Heart left ventricle (tissue), 16 donors: ENCODE measurements around the gene ITGAE. TPM values are rescaled to one million over a fixed set of nuclear protein-coding genes. Genes with fewer than 3 reads are reported as not detected.

Experiments used
- ATAC-seq, 4 donors: fragments of 200-7000 bp; cut with Tn5 transposase; one replicate each; pipeline ENCODE4 v1.9.1; 2020 to 2022; ENCODE audit warnings: moderate library complexity in 4 of 4, mild to moderate bottlenecking in 3 of 4, moderate number of reproducible peaks in 1 of 4
- DNase-seq, 5 donors: peaks; one replicate each; pipeline ENCODE4 v3.0.0-alpha.2; 2020
- H3K27ac ChIP-seq, 12 donors: fragments of 200-600 bp; sonication (generic) in 4 of 12; one replicate each; pipeline versions ENCODE4 v1.5.0 to v1.8.0; 2016 to 2022; ENCODE audit warnings: mild to moderate bottlenecking in 2 of 12
- H3K27me3 ChIP-seq, 9 donors: fragments of 200-600 bp; sonication (generic) in 2 of 9; one replicate each; pipeline versions ENCODE4 v1.5.1 to v1.8.0; 2016 to 2022; ENCODE audit warnings: mild to moderate bottlenecking in 3 of 9
- H3K36me3 ChIP-seq, 9 donors: fragments of 200-600 bp; sonication (generic) in 2 of 9; one replicate each; pipeline versions ENCODE4 v1.5.0 to v1.8.0; 2018 to 2022; ENCODE audit warnings: mild to moderate bottlenecking in 2 of 9
- H3K4me1 ChIP-seq, 12 donors: fragments of 200-600 bp; sonication (generic) in 4 of 12; one replicate each; pipeline versions ENCODE4 v1.5.0 to v1.8.0; 2016 to 2022; ENCODE audit warnings: mild to moderate bottlenecking in 3 of 12
- H3K4me3 ChIP-seq, 12 donors: fragments of 200-600 bp; sonication (generic) in 4 of 12; one replicate each; pipeline versions ENCODE4 v1.5.0 to v1.8.0; 2017 to 2022; ENCODE audit warnings: mild to moderate bottlenecking in 9 of 12, moderate library complexity in 4 of 12
- H3K9me3 ChIP-seq, 12 donors: fragments of 200-600 bp; sonication (generic) in 4 of 12; one replicate each; pipeline versions ENCODE4 v1.5.0 to v1.8.0; 2016 to 2022; ENCODE audit warnings: mild to moderate bottlenecking in 1 of 12
- CTCF ChIP-seq, 12 donors: fragments of 200-600 bp; sonication (generic) in 4 of 12; IDR thresholded peaks; one replicate each; pipeline versions ENCODE4 v1.5.0 to v1.8.0; 2018 to 2022; ENCODE audit warnings: antibody characterized with exemption in 12 of 12, mild to moderate bottlenecking in 5 of 12
- POLR2A ChIP-seq, 2 donors: fragments of 450-650 bp; IDR thresholded peaks; one replicate each; pipeline ENCODE4 v1.6.1; 2017; ENCODE audit warnings: antibody characterized with exemption in 2 of 2, mild to moderate bottlenecking in 2 of 2, moderate library complexity in 2 of 2
- WGBS, 4 donors: extraction: QIAGEN DNeasy Blood & Tissue Kit in 2 of 4; methylation state at CpG; one replicate each; pipeline versions ENCODE4 v1.1.5 to v1.1.7; 2013 to 2018; 5-methylcytosine and 5-hydroxymethylcytosine counted together
- intact Hi-C, 10 donors: fragments of 100-400 bp; cut with DNase I; formaldehyde crosslinking; loops; one replicate each; pipeline versions ENCODE4 v1.11.1 to v1.14.2; 2022
- polyA plus RNA-seq, 2 donors: library from polyadenylated mRNA; stranded (reverse); fragments of 200-250 nt; gene quantifications; one replicate each; pipeline ENCODE4 v1.2.3, GENCODE V29; 2013
- total RNA-seq, 9 donors: library from RNA; depleted of rRNA in 2 of 9; stranded (reverse); fragments of >200 nt in 2 of 9; fragmentation: NEBNext Ultra II Directional in 3 of 9; extraction: Animal tissue kit (Norgen Biotek cat#: 25700) in 3 of 9; gene quantifications; one replicate each; pipeline versions ENCODE4 v1.1.0 to v1.2.4, GENCODE V29; 2016 to 2023
- donor health status: ischemic (EF 13 %, LVEDD 7.1; RV severe dilation, severe dysfunction).
- donor health status: healthy with polysubstance abuse.
- donor health status: DM: no; HTN: yes; CAD: no.
- donor health status: DM: no; HTN: no; CAD: no.
- donor health status: ischemic (EF 25% LVEDD 6.9; RV normal size, moderate dysfunction).
- donor health status: ischemic (EF 25% LVEDD 5.7; RV mildly dilated, moderate dysfunction).
- donor health status: healthy.
- donor health status: DM: yes; HTN: yes; CAD: no.
- donor health status: ischemic (EF 35%, LVEDD 5.7; RV mildly dilated, moderate dysfunction).
- donor health status: nonischemic (EF 11% LVEDD 7.7; RV severe dilation, severe dysfunction).
- donor health status: DM: yes; HTN: yes; CAD: no.
- donor health status: PGD.
- donor health status: ischemic (EF 29% LVEDD 5.4; RV normal size, mild dysfunction).
- donor health status: nonischemic (EF 23%, LVEDD 6.1; RV moderate dilation, normal function).

Gene ITGAE
- total and polyA plus RNA-seq, 11 donors, result 7.1 to 32.9 (median 15.3) TPM

GRCh38 chr17:3810019-3810418 is 9.0 kb upstream of the ITGAE start:
- no peak overlapping the region for H3K4me3 ChIP-seq
- TF ChIP-seq POLR2A (IDR thresholded peaks at IDR 0.05), result no peak
- no peak for TF ChIP-seq CTCF (IDR thresholded peaks at IDR 0.05)
- WGBS, 4 donors, result 92 to 94% (median 93%) methylated on average over 4 of the region's 4 CpGs
- peaks cover 0 to 95% (median 88%) of the 10 kb centered on the region in 9 donors for H3K36me3 ChIP-seq
- no peaks in the 10 kb centered on the region for H3K4me1 ChIP-seq
- H3K27ac ChIP-seq, result no peak overlapping the region
- H3K27me3 ChIP-seq, result no peaks in the 10 kb centered on the region
- DNase-seq, result no peak
- intact Hi-C loops, result loop anchor here in 1 of 10 donors (10.0 kb wide), 1 partner anchor 75 kb away; no protein-coding TSS in a partner anchor
- no peak for ATAC-seq
- H3K9me3 ChIP-seq, result no peaks in the 10 kb centered on the region

DNA sequence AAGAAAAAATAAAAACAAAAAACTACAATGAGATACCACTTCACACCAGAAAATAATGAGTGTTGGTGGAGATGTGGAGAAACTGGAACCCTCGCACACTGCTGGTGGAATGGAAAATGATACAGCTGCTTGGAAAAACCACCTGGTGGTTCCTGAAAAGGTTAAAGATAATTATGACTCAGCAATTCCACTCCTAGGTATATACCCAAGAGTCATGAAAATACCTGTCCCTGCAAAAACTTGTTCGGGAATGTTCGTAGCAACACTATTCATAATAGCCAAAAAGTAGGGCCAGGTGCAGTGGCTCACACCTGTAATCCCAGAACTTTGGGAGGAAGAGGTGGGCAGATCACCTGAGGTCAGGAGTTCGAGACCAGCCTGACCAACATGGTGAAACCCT is 8.1 kb upstream of the ITGAE start:
- ATAC-seq (no peak), DNase-seq (no peak)
- no peaks in the 10 kb centered on the region for H3K9me3 ChIP-seq
- intact Hi-C loops, result no loop called here
- no peak for TF ChIP-seq CTCF (IDR thresholded peaks at IDR 0.05)
- TF ChIP-seq POLR2A (IDR thresholded peaks at IDR 0.05), result no peak
- H3K4me3 ChIP-seq, result no peak overlapping the region
- peaks cover 0 to under 1% (median 0%) of the 10 kb centered on the region in 12 donors for H3K4me1 ChIP-seq
- peaks cover 0 to 86% (median 79%) of the 10 kb centered on the region in 9 donors for H3K36me3 ChIP-seq
- H3K27ac ChIP-seq, result no peak overlapping the region
- H3K27me3 ChIP-seq, result no peaks in the 10 kb centered on the region
- WGBS, 4 donors, result 96 to 99% (median 97%) methylated on average over 4 of the region's 4 CpGs

GRCh38 chr17:3808701-3809100 is 7.7 kb upstream of the ITGAE start:
- Histone ChIP-seq H3K36me3 (peaks cover 0 to 82% (median 75%) of the 10 kb centered on the region in 9 donors), H3K9me3 (no peaks in the 10 kb centered on the region), H3K4me3 (no peak overlapping the region), H3K27ac (no peak overlapping the region), H3K27me3 (no peaks in the 10 kb centered on the region), H3K4me1 (peaks cover 0 to 5% (median 0%) of the 10 kb centered on the region in 12 donors)
- TF ChIP-seq POLR2A (IDR thresholded peaks at IDR 0.05), result no peak
- TF ChIP-seq CTCF (IDR thresholded peaks at IDR 0.05), result no peak
- WGBS, 4 donors, result 93 to 98% (median 95%) methylated on average over 7 of the region's 7 CpGs
- intact Hi-C loops, result no loop called here
- DNase-seq (no peak), ATAC-seq (no peak)

DNA sequence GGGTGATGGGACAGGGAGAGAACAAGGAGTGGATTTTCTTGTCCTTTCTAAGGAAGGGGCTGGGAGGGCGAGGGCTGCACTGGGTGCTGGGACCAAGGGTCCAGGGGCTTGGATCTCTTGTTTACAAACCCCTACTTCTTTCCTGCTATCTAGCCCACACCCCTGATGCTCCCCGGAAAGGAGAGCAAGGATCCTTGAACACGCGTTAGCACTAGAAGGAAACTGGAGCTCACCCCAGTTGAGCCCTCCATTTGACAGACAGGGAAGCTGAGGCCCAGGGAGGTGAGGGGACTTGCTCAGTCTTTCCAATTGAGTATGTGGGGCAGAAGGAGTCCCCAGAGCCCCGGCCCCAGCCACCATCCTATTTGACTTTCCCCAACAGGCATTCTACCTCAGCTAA is 4.6 kb upstream of the ITGAE start:
- Histone ChIP-seq H3K4me3 (no peak overlapping the region), H3K36me3 (peaks cover 0 to 55% (median 43%) of the 10 kb centered on the region in 9 donors), H3K9me3 (no peaks in the 10 kb centered on the region), H3K27me3 (no peaks in the 10 kb centered on the region), H3K4me1 (peaks cover 0 to 24% (median 0%) of the 10 kb centered on the region in 12 donors), H3K27ac (no peak overlapping the region)
- 79 to 97% (median 92%) methylated on average over 5 of the region's 5 CpGs for WGBS, 4 donors
- intact Hi-C loops, result no loop called here
- ATAC-seq, result no peak
- DNase-seq, result no peak
- TF ChIP-seq POLR2A (IDR thresholded peaks at IDR 0.05), result no peak
- no peak for TF ChIP-seq CTCF (IDR thresholded peaks at IDR 0.05)
